ENCODE results near the gene ABCA12.

Gene ABCA12

GRCh38 chr2:214899751-214900150, 238.7 kb downstream of the ABCA12 start:
- ChIA-PET POLR2A (no interaction called here), CTCF (interaction anchor here (0.6 kb wide), 1 partner anchor 161 kb away, joined by 3 read pairs; no protein-coding TSS in a partner anchor)
- DNase-seq (ENCODE audit: extremely low spot score): no peak
- no peak for TF ChIP-seq HDGF (IDR thresholded peaks at IDR 0.05; ENCODE audit: borderline replicate concordance)
- TF ChIP-seq FOXA1 (IDR thresholded peaks at IDR 0.05): no peak
- no peak for TF ChIP-seq PKNOX1 (IDR thresholded peaks at IDR 0.05)
- no peak for TF ChIP-seq ZNF384 (IDR thresholded peaks at IDR 0.05)
- no peak for TF ChIP-seq BHLHE40 (IDR thresholded peaks at IDR 0.05; ENCODE audit: borderline replicate concordance)

- DNase-seq (ENCODE audit: extremely low spot score): no peak
- POLR2A ChIA-PET: no interaction called here
- TF ChIP-seq SUZ12 (IDR thresholded peaks at IDR 0.05) (no peak), ZNF384 (IDR thresholded peaks at IDR 0.05) (no peak), FOXA1 (IDR thresholded peaks at IDR 0.05) (no peak), BHLHE40 (IDR thresholded peaks at IDR 0.05; ENCODE audit: borderline replicate concordance) (no peak), NFRKB (IDR thresholded peaks at IDR 0.05) (no peak), SP1 (IDR thresholded peaks at IDR 0.05) (no peak), L3MBTL2 (conservative IDR thresholded peaks at IDR 0.05) (no peak), ARNT (IDR thresholded peaks at IDR 0.05) (no peak), TARDBP (IDR thresholded peaks at IDR 0.05) (no peak), CTBP1 (IDR thresholded peaks at IDR 0.05; ENCODE audit: borderline replicate concordance) (no peak), LEF1 (IDR thresholded peaks at IDR 0.05; ENCODE audit: borderline replicate concordance) (no peak), PKNOX1 (IDR thresholded peaks at IDR 0.05) (no peak), FOXK2 (IDR thresholded peaks at IDR 0.05) (no peak), FOXM1 (IDR thresholded peaks at IDR 0.05; ENCODE audit: borderline replicate concordance) (no peak), HDGF (IDR thresholded peaks at IDR 0.05; ENCODE audit: borderline replicate concordance) (no peak), ELF4 (IDR thresholded peaks at IDR 0.05) (no peak)
- CTCF ChIA-PET: no interaction called here
These were observed 242.2 kb downstream of the ABCA12 start for GRCh38 chr2:214896274-214896673.

GRCh38 chr2:214895469-214895868, 243.0 kb downstream of the ABCA12 start:
- ChIA-PET CTCF (no interaction called here), POLR2A (no interaction called here)
- TF ChIP-seq BHLHE40 (IDR thresholded peaks at IDR 0.05; ENCODE audit: borderline replicate concordance): no peak
- TF ChIP-seq FOXK2 (IDR thresholded peaks at IDR 0.05): no peak
- TF ChIP-seq ELF4 (IDR thresholded peaks at IDR 0.05): no peak
- TF ChIP-seq SP1 (IDR thresholded peaks at IDR 0.05): no peak
- TF ChIP-seq L3MBTL2 (conservative IDR thresholded peaks at IDR 0.05): no peak
- TF ChIP-seq FOXA1 (IDR thresholded peaks at IDR 0.05): no peak
- TF ChIP-seq CTBP1 (IDR thresholded peaks at IDR 0.05; ENCODE audit: borderline replicate concordance): no peak
- TF ChIP-seq ZNF384 (IDR thresholded peaks at IDR 0.05): no peak
- no peak for TF ChIP-seq NFRKB (IDR thresholded peaks at IDR 0.05)
- TF ChIP-seq ARNT (IDR thresholded peaks at IDR 0.05): no peak
- no peak for TF ChIP-seq TARDBP (IDR thresholded peaks at IDR 0.05)
- no peak for TF ChIP-seq HDGF (IDR thresholded peaks at IDR 0.05; ENCODE audit: borderline replicate concordance)
- TF ChIP-seq FOXM1 (IDR thresholded peaks at IDR 0.05; ENCODE audit: borderline replicate concordance): no peak
- no peak for TF ChIP-seq PKNOX1 (IDR thresholded peaks at IDR 0.05)
- TF ChIP-seq SUZ12 (IDR thresholded peaks at IDR 0.05): no peak
- no peak for TF ChIP-seq LEF1 (IDR thresholded peaks at IDR 0.05; ENCODE audit: borderline replicate concordance)
- DNase-seq (ENCODE audit: extremely low spot score): no peak

GRCh38 chr2:214889301-214889700, 249.1 kb downstream of the ABCA12 start:
- ChIA-PET CTCF (no interaction called here), POLR2A (no interaction called here)
- TF ChIP-seq ELF4 (IDR thresholded peaks at IDR 0.05) (no peak), SP1 (IDR thresholded peaks at IDR 0.05) (no peak), SUZ12 (IDR thresholded peaks at IDR 0.05) (no peak), FOXM1 (IDR thresholded peaks at IDR 0.05; ENCODE audit: borderline replicate concordance) (no peak)
- DNase-seq (ENCODE audit: extremely low spot score): no peak

- no peak for DNase-seq (ENCODE audit: extremely low spot score)
- CTCF ChIA-PET: no interaction called here
- TF ChIP-seq FOXK2 (IDR thresholded peaks at IDR 0.05): no peak
- TF ChIP-seq NFRKB (IDR thresholded peaks at IDR 0.05): no peak
- no peak for TF ChIP-seq HDGF (IDR thresholded peaks at IDR 0.05; ENCODE audit: borderline replicate concordance)
- TF ChIP-seq L3MBTL2 (conservative IDR thresholded peaks at IDR 0.05): no peak
- no peak for TF ChIP-seq CTBP1 (IDR thresholded peaks at IDR 0.05; ENCODE audit: borderline replicate concordance)
- POLR2A ChIA-PET: no interaction called here
These were observed 256.7 kb downstream of the ABCA12 start for GRCh38 chr2:214881647-214882202.

Data from HEK293T (cell line).